HEK293 (cell line): ENCODE data around the gene DNAJC6.

Experiments used
- CTCF ChIA-PET: fragments of 350-600 bp; formaldehyde crosslinking; extraction: SDS; loops from one replicate; lab custom pipeline; 2021; ENCODE audit warnings: antibody characterized with exemption; lab: Yijun Ruan, JAX
- POLR2A ChIA-PET: fragments of 300-600 bp; formaldehyde crosslinking; extraction: SDS; loops from one replicate; lab custom pipeline; 2020; ENCODE audit warnings: antibody characterized with exemption, inconsistent platforms; lab: Yijun Ruan, JAX
- H3K27ac ChIP-seq: fragments of 200-500 bp; sonication (Bioruptor generic); 2 replicates; pipeline ENCODE4 v1.5.1; 2014; ENCODE audit warnings: low read depth, low read length, control low read depth, inconsistent platforms; ENCODE audit errors: extremely low read depth
- H3K36me3 ChIP-seq, 2 experiments: fragments of 200-500 bp in 1 of 2; sonication (Bioruptor generic) in 1 of 2; 1 replicate in 1 of 2; 2 replicates in 1 of 2; pipeline ENCODE4 v1.5.1; 2014 to 2017; ENCODE audit warnings: inconsistent platforms in 2 of 2, low read length in 2 of 2; ENCODE audit not compliant: control insufficient read depth in 2 of 2, insufficient read depth in 1 of 2
- H3K4me1 ChIP-seq: fragments of 200-500 bp; sonication (Bioruptor generic); 2 replicates; pipeline ENCODE4 v1.5.1; 2014; ENCODE audit warnings: mild to moderate bottlenecking, low read length, inconsistent platforms; ENCODE audit not compliant: control insufficient read depth, insufficient read depth
- H3K4me3 ChIP-seq: 2 replicates; pipeline ENCODE4 v1.5.1; 2011; ENCODE audit warnings: low read depth, mild to moderate bottlenecking, control low read depth, low read length, moderate library complexity
- H3K9me3 ChIP-seq: fragments of 200-500 bp; sonication (Bioruptor generic); 2 replicates; pipeline ENCODE4 v1.5.1; 2014; ENCODE audit warnings: low read depth, low read length, inconsistent platforms; ENCODE audit not compliant: control insufficient read depth, insufficient read depth
- GLI2 ChIP-seq: fragments of 450-650 bp; formaldehyde crosslinking; IDR thresholded peaks from 2 replicates; pipeline ENCODE4; 2017; ENCODE audit warnings: missing biosample characterization, missing genetic modification characterization, low read depth, borderline replicate concordance
- GLIS1 ChIP-seq: fragments of 450-650 bp; formaldehyde crosslinking; IDR thresholded peaks from 2 replicates; pipeline ENCODE4 v1.5.1; 2016; ENCODE audit warnings: missing biosample characterization, missing genetic modification characterization
- KLF7 ChIP-seq: fragments of 450-650 bp; formaldehyde crosslinking; IDR thresholded peaks from 2 replicates; pipeline ENCODE4 v1.5.1; 2016; ENCODE audit warnings: missing biosample characterization, missing genetic modification characterization, borderline replicate concordance
- KLF8 ChIP-seq: fragments of 450-650 bp; formaldehyde crosslinking; IDR thresholded peaks from 2 replicates; pipeline ENCODE4 v1.5.1; 2016; ENCODE audit warnings: missing biosample characterization, missing genetic modification characterization
- PRDM1 ChIP-seq: fragments of 450-650 bp; formaldehyde crosslinking; IDR thresholded peaks from 2 replicates; pipeline ENCODE4; 2016; ENCODE audit warnings: missing biosample characterization, missing genetic modification characterization
- SP3 ChIP-seq: fragments of 450-650 bp; formaldehyde crosslinking; IDR thresholded peaks from 2 replicates; pipeline ENCODE4 v1.5.1; 2016; ENCODE audit warnings: missing biosample characterization, missing genetic modification characterization
- SP7 ChIP-seq: fragments of 450-650 bp; formaldehyde crosslinking; IDR thresholded peaks from 2 replicates; pipeline ENCODE4 v1.5.1; 2016; ENCODE audit warnings: missing biosample characterization, missing genetic modification characterization
- ZEB2 ChIP-seq: fragments of 450-650 bp; formaldehyde crosslinking; IDR thresholded peaks from 2 replicates; pipeline ENCODE4 v1.5.1; 2016; ENCODE audit warnings: missing biosample characterization, missing genetic modification characterization
- ZFP37 ChIP-seq: fragments of 450-650 bp; formaldehyde crosslinking; IDR thresholded peaks from 2 replicates; pipeline ENCODE4 v1.5.1; 2016; ENCODE audit warnings: missing biosample characterization, missing genetic modification characterization
- ZFP69B ChIP-seq: fragments of 450-650 bp; formaldehyde crosslinking; IDR thresholded peaks from 2 replicates; pipeline ENCODE4 v1.5.1; 2016; ENCODE audit warnings: missing biosample characterization, missing genetic modification characterization
- ZNF169 ChIP-seq: fragments of 450-650 bp; formaldehyde crosslinking; IDR thresholded peaks from 2 replicates; pipeline ENCODE4 v1.5.1; 2016; ENCODE audit warnings: missing biosample characterization, missing genetic modification characterization
- ZNF214 ChIP-seq: fragments of 450-650 bp; formaldehyde crosslinking; IDR thresholded peaks from 2 replicates; pipeline ENCODE4 v1.5.1; 2017; ENCODE audit warnings: missing biosample characterization, mild to moderate bottlenecking, missing genetic modification characterization, borderline replicate concordance
- ZNF335 ChIP-seq: fragments of 450-650 bp; formaldehyde crosslinking; conservative IDR thresholded peaks from 2 replicates; pipeline ENCODE4 v1.5.1; 2016; ENCODE audit warnings: missing biosample characterization, missing genetic modification characterization
- ZNF362 ChIP-seq: fragments of 450-650 bp; formaldehyde crosslinking; IDR thresholded peaks from 2 replicates; pipeline ENCODE4 v1.5.1; 2016; ENCODE audit warnings: missing biosample characterization, missing genetic modification characterization
- ZNF398 ChIP-seq: fragments of 450-650 bp; formaldehyde crosslinking; IDR thresholded peaks from 2 replicates; pipeline ENCODE4 v1.5.1; 2017; ENCODE audit warnings: missing biosample characterization, missing genetic modification characterization
- ZNF48 ChIP-seq: fragments of 450-650 bp; formaldehyde crosslinking; IDR thresholded peaks from 2 replicates; pipeline ENCODE4 v1.5.1; 2016; ENCODE audit warnings: missing biosample characterization, missing genetic modification characterization
- ZNF549 ChIP-seq: fragments of 450-650 bp; IDR thresholded peaks from 2 replicates; pipeline ENCODE4 v1.5.1; 2018; ENCODE audit warnings: missing biosample characterization, missing genetic modification characterization, mild to moderate bottlenecking, inconsistent platforms, moderate library complexity
- ZNF561 ChIP-seq: fragments of 450-650 bp; IDR thresholded peaks from 2 replicates; pipeline ENCODE4 v1.5.1; 2018; ENCODE audit warnings: missing biosample characterization, missing genetic modification characterization, borderline replicate concordance
- ZNF571 ChIP-seq: fragments of 450-650 bp; formaldehyde crosslinking; IDR thresholded peaks from 2 replicates; pipeline ENCODE4 v1.5.0; 2017; ENCODE audit warnings: missing biosample characterization, missing genetic modification characterization
- ZNF600 ChIP-seq: fragments of 450-650 bp; formaldehyde crosslinking; IDR thresholded peaks from 2 replicates; pipeline ENCODE4 v1.5.1; 2016; ENCODE audit warnings: missing biosample characterization, missing genetic modification characterization
- ZNF610 ChIP-seq: fragments of 450-650 bp; formaldehyde crosslinking; IDR thresholded peaks from 2 replicates; pipeline ENCODE4 v1.5.1; 2016; ENCODE audit warnings: missing biosample characterization, missing genetic modification characterization, borderline replicate concordance
- ZNF639 ChIP-seq: fragments of 450-650 bp; formaldehyde crosslinking; IDR thresholded peaks from 2 replicates; pipeline ENCODE4 v1.5.1; 2016; ENCODE audit warnings: missing biosample characterization, missing genetic modification characterization
- ZNF660 ChIP-seq: fragments of 450-650 bp; IDR thresholded peaks from 2 replicates; pipeline ENCODE4 v1.5.1; 2018; ENCODE audit warnings: missing biosample characterization, mild to moderate bottlenecking, missing genetic modification characterization

The DNAJC6 gene

GRCh38 chr1:65259816-65260215 lies 49.5 kb upstream of the DNAJC6 start (continued):
- no peak for TF ChIP-seq ZNF169 (tag by site-specific recombination)
- TF ChIP-seq ZNF214, result no peak
- TF ChIP-seq GLIS1 (tag by site-specific recombination), result no peak

- ChIA-PET CTCF (interaction anchor here (0.7 kb wide), 1 partner anchor 1859 kb away, joined by 4 read pairs; no protein-coding TSS in a partner anchor), POLR2A (no interaction called here)
- no peak overlapping the region for H3K4me3 ChIP-seq
- TF ChIP-seq SP7 (peak; percentile 38; the same call in 1 of the 2 replicates), ZNF660 (tag by site-specific recombination) (peak; percentile 60; the same call in 1 of the 2 replicates), ZFP69B (no peak), ZNF600 (peak; percentile 10; the same call in 1 of the 2 replicates), ZNF571 (tag by site-specific recombination) (no peak), SP3 (tag by site-specific recombination) (no peak), PRDM1 (tag by site-specific recombination) (peak; percentile 98), ZNF639 (no peak), ZNF549 (tag by site-specific recombination) (no peak), KLF7 (tag by site-specific recombination) (no peak), ZNF610 (no peak), GLI2 (tag by site-specific recombination) (no peak), ZNF561 (tag by site-specific recombination) (no peak), ZNF48 (tag by site-specific recombination) (no peak), ZNF362 (tag by site-specific recombination) (0 out of 2 replicates have a peak, but pooled peaks have one; percentile 15), ZNF335 (tag by site-specific recombination) (peak; percentile 50; the same call in 1 of the 2 replicates), KLF8 (no peak), ZNF398 (no peak), ZFP37 (tag by site-specific recombination) (0 out of 2 replicates have a peak, but pooled peaks have one; percentile 30), ZEB2 (tag by site-specific recombination) (peak; percentile 60; the same call in 1 of the 2 replicates)
- no peaks in the 10 kb centered on the region for H3K9me3 ChIP-seq
- H3K36me3 ChIP-seq, result no peaks in the 10 kb centered on the region
- peaks cover 3% of the 10 kb centered on the region; the same call in 1 of the 2 replicates for H3K4me1 ChIP-seq
- H3K27ac ChIP-seq, result no peak overlapping the region
Observed at GRCh38 chr1:65260851-65261473, 48.4 kb upstream of the DNAJC6 start.
